DMS114 treated with DMSO at 0.1 percent for 48 hours (cell line): ENCODE data around the gene MAN1A1.
"Not testable (repeated sequence)": the region's sequence is repeated elsewhere in the genome, so short reads cannot be mapped to it uniquely, and the experiment has no call there.

Experiments used
- DNase-seq: peaks from one replicate; lab custom pipeline; 2025; ENCODE audit not compliant: unreplicated experiment; lab: John Stamatoyannopoulos, UW

The MAN1A1 gene

GRCh38 chr6:119174879-119175817 lies 174.4 kb downstream of the MAN1A1 start:
- no peak for DNase-seq

GRCh38 chr6:119174085-119174445 lies 175.5 kb downstream of the MAN1A1 start:
- no peak for DNase-seq

GRCh38 chr6:119173249-119174084 lies 176.1 kb downstream of the MAN1A1 start:
- DNase-seq: no peak

GRCh38 chr6:119172824-119173223 lies 176.7 kb downstream of the MAN1A1 start:
- DNase-seq: no peak

- no peak for DNase-seq
Measured at GRCh38 chr6:119171864-119172588, 177.5 kb downstream of the MAN1A1 start.

GRCh38 chr6:119171088-119171841 lies 178.3 kb downstream of the MAN1A1 start:
- DNase-seq: no peak

- no peak for DNase-seq
Measured at GRCh38 chr6:119170447-119171087, 179.0 kb downstream of the MAN1A1 start.

GRCh38 chr6:119170103-119170446 lies 179.5 kb downstream of the MAN1A1 start:
- no peak for DNase-seq

- DNase-seq: not testable (repeated sequence)
Measured at GRCh38 chr6:119169355-119169754, 180.2 kb downstream of the MAN1A1 start.

GRCh38 chr6:119166024-119166784 lies 183.4 kb downstream of the MAN1A1 start:
- DNase-seq: no peak

- no peak for DNase-seq
Measured at GRCh38 chr6:119163006-119163405, 186.6 kb downstream of the MAN1A1 start.

- no peak for DNase-seq
Measured at GRCh38 chr6:119162134-119162775, 187.3 kb downstream of the MAN1A1 start.

- no peak for DNase-seq
Measured at GRCh38 chr6:119161438-119161837, 188.1 kb downstream of the MAN1A1 start.

- no peak for DNase-seq
Measured at GRCh38 chr6:119160911-119161310, 188.7 kb downstream of the MAN1A1 start.

- DNase-seq: no peak
Measured at GRCh38 chr6:119158057-119158848, 191.3 kb downstream of the MAN1A1 start.

GRCh38 chr6:119157506-119157815 lies 192.1 kb downstream of the MAN1A1 start:
- no peak for DNase-seq

- no peak for DNase-seq
Measured at GRCh38 chr6:119156757-119157505, 192.6 kb downstream of the MAN1A1 start.

- DNase-seq: not testable (repeated sequence)
Measured at GRCh38 chr6:119156082-119156481, 193.5 kb downstream of the MAN1A1 start.
